ENCODE data around the gene RHOBTB3.
"Not testable (repeated sequence)": the region's sequence is repeated elsewhere in the genome, so short reads cannot be mapped to it uniquely, and the experiment has no call there.

RHOBTB3 gene

GRCh38 chr5:95706196-95706595 lies 24.9 kb upstream of the RHOBTB3 start:
- H3K4me1 ChIP-seq (ENCODE audit: control insufficient read depth, insufficient read depth, low read length, unreplicated experiment); H3K27me3 ChIP-seq (ENCODE audit: insufficient read depth, low read length); H3K36me3 ChIP-seq (ENCODE audit: insufficient read depth, low read length); H3K79me2 ChIP-seq (ENCODE audit: control insufficient read depth, insufficient read depth, low read length, unreplicated experiment); H3K4me3 ChIP-seq (ENCODE audit: low read depth, low read length); H3K27ac ChIP-seq (ENCODE audit: low read depth, low read length); H2AFZ ChIP-seq (ENCODE audit: low read length, unreplicated experiment): not testable (repeated sequence)

GRCh38 chr5:95707055-95707454 lies 24.1 kb upstream of the RHOBTB3 start:
- Histone ChIP-seq H3K27ac (ENCODE audit: low read depth, low read length) (no peak overlapping the region), H2AFZ (ENCODE audit: low read length, unreplicated experiment) (no peak overlapping the region), H3K4me3 (ENCODE audit: low read depth, low read length) (no peak overlapping the region), H3K36me3 (ENCODE audit: insufficient read depth, low read length) (no peaks in the 10 kb centered on the region), H3K79me2 (ENCODE audit: control insufficient read depth, insufficient read depth, low read length, unreplicated experiment) (no peaks in the 10 kb centered on the region), H3K27me3 (ENCODE audit: insufficient read depth, low read length) (no peaks in the 10 kb centered on the region), H3K4me1 (ENCODE audit: control insufficient read depth, insufficient read depth, low read length, unreplicated experiment) (peaks cover 5% of the 10 kb centered on the region)

- peaks cover 11% of the 10 kb centered on the region for H3K4me1 ChIP-seq (ENCODE audit: control insufficient read depth, insufficient read depth, low read length, unreplicated experiment)
- not testable (repeated sequence) for H3K36me3 ChIP-seq (ENCODE audit: insufficient read depth, low read length); H2AFZ ChIP-seq (ENCODE audit: low read length, unreplicated experiment); H3K79me2 ChIP-seq (ENCODE audit: control insufficient read depth, insufficient read depth, low read length, unreplicated experiment); H3K27ac ChIP-seq (ENCODE audit: low read depth, low read length); H3K27me3 ChIP-seq (ENCODE audit: insufficient read depth, low read length); H3K4me3 ChIP-seq (ENCODE audit: low read depth, low read length)
Observed at GRCh38 chr5:95707534-95708188, 23.5 kb upstream of the RHOBTB3 start.

DNA sequence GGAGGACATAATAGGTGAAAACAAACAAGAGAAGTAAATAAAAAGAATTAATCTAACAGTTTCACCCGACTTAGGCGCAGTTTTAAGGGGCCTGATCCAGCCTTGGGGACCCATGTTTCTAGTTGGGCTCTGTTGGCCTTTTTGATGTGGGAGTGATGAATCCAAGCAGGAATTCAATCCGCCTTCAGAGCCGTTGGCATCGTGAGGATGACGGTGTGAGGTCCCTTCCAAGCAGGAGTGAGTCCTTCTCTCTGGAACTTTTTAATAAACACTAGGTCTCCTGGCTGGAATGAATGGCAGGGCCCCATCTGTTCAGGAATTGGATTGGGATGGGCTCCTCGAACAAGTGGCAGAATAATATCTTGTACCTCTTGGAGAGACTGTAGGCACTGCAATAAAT lies 22.3 kb upstream of the RHOBTB3 start:
- no peak overlapping the region for H3K4me3 ChIP-seq (ENCODE audit: low read depth, low read length)
- no peak overlapping the region for H2AFZ ChIP-seq (ENCODE audit: low read length, unreplicated experiment)
- H3K4me1 ChIP-seq (ENCODE audit: control insufficient read depth, insufficient read depth, low read length, unreplicated experiment) = peaks cover 15% of the 10 kb centered on the region
- no peaks in the 10 kb centered on the region for H3K27me3 ChIP-seq (ENCODE audit: insufficient read depth, low read length)
- H3K79me2 ChIP-seq (ENCODE audit: control insufficient read depth, insufficient read depth, low read length, unreplicated experiment) = no peaks in the 10 kb centered on the region
- no peaks in the 10 kb centered on the region for H3K36me3 ChIP-seq (ENCODE audit: insufficient read depth, low read length)
- H3K27ac ChIP-seq (ENCODE audit: low read depth, low read length) = no peak overlapping the region

- Histone ChIP-seq H2AFZ (ENCODE audit: low read length, unreplicated experiment) (no peak overlapping the region), H3K4me1 (ENCODE audit: control insufficient read depth, insufficient read depth, low read length, unreplicated experiment) (peaks cover 25% of the 10 kb centered on the region), H3K79me2 (ENCODE audit: control insufficient read depth, insufficient read depth, low read length, unreplicated experiment) (no peaks in the 10 kb centered on the region), H3K27ac (ENCODE audit: low read depth, low read length) (no peak overlapping the region), H3K36me3 (ENCODE audit: insufficient read depth, low read length) (no peaks in the 10 kb centered on the region), H3K4me3 (ENCODE audit: low read depth, low read length) (no peak overlapping the region), H3K27me3 (ENCODE audit: insufficient read depth, low read length) (no peaks in the 10 kb centered on the region)
Observed at GRCh38 chr5:95709967-95710650, 21.0 kb upstream of the RHOBTB3 start.

GRCh38 chr5:95710651-95711500 lies 20.3 kb upstream of the RHOBTB3 start:
- H3K36me3 ChIP-seq (ENCODE audit: insufficient read depth, low read length); H3K79me2 ChIP-seq (ENCODE audit: control insufficient read depth, insufficient read depth, low read length, unreplicated experiment); H3K27me3 ChIP-seq (ENCODE audit: insufficient read depth, low read length); H3K27ac ChIP-seq (ENCODE audit: low read depth, low read length): not testable (repeated sequence)
- Histone ChIP-seq H2AFZ (ENCODE audit: low read length, unreplicated experiment) (peak overlapping the region; percentile 40), H3K4me3 (ENCODE audit: low read depth, low read length) (peak overlapping the region; percentile 1; the same call in 1 of the 2 replicates), H3K4me1 (ENCODE audit: control insufficient read depth, insufficient read depth, low read length, unreplicated experiment) (peaks cover 29% of the 10 kb centered on the region)

- Histone ChIP-seq H3K4me1 (ENCODE audit: control insufficient read depth, insufficient read depth, low read length, unreplicated experiment) (peaks cover 37% of the 10 kb centered on the region), H3K79me2 (ENCODE audit: control insufficient read depth, insufficient read depth, low read length, unreplicated experiment) (no peaks in the 10 kb centered on the region), H3K4me3 (ENCODE audit: low read depth, low read length) (no peak overlapping the region), H3K36me3 (ENCODE audit: insufficient read depth, low read length) (no peaks in the 10 kb centered on the region), H3K27ac (ENCODE audit: low read depth, low read length) (peak overlapping the region; percentile 62; the same call in 1 of the 2 replicates), H2AFZ (ENCODE audit: low read length, unreplicated experiment) (no peak overlapping the region), H3K27me3 (ENCODE audit: insufficient read depth, low read length) (no peaks in the 10 kb centered on the region)
Observed at GRCh38 chr5:95711501-95712346, 19.4 kb upstream of the RHOBTB3 start.

- H3K4me1 ChIP-seq (ENCODE audit: control insufficient read depth, insufficient read depth, low read length, unreplicated experiment) = peaks cover 37% of the 10 kb centered on the region
- no peaks in the 10 kb centered on the region for H3K27me3 ChIP-seq (ENCODE audit: insufficient read depth, low read length)
- no peaks in the 10 kb centered on the region for H3K79me2 ChIP-seq (ENCODE audit: control insufficient read depth, insufficient read depth, low read length, unreplicated experiment)
- H3K4me3 ChIP-seq (ENCODE audit: low read depth, low read length) = no peak overlapping the region
- no peaks in the 10 kb centered on the region for H3K36me3 ChIP-seq (ENCODE audit: insufficient read depth, low read length)
- H3K27ac ChIP-seq (ENCODE audit: low read depth, low read length) = peak overlapping the region; percentile 62
- H2AFZ ChIP-seq (ENCODE audit: low read length, unreplicated experiment) = no peak overlapping the region
Observed at GRCh38 chr5:95712347-95712958, 18.7 kb upstream of the RHOBTB3 start.

- Histone ChIP-seq H3K27ac (ENCODE audit: low read depth, low read length) (peak overlapping the region; percentile 62), H3K4me1 (ENCODE audit: control insufficient read depth, insufficient read depth, low read length, unreplicated experiment) (peaks cover 37% of the 10 kb centered on the region)
- not testable (repeated sequence) for H3K27me3 ChIP-seq (ENCODE audit: insufficient read depth, low read length); H2AFZ ChIP-seq (ENCODE audit: low read length, unreplicated experiment); H3K4me3 ChIP-seq (ENCODE audit: low read depth, low read length); H3K79me2 ChIP-seq (ENCODE audit: control insufficient read depth, insufficient read depth, low read length, unreplicated experiment); H3K36me3 ChIP-seq (ENCODE audit: insufficient read depth, low read length)
Observed at GRCh38 chr5:95713246-95713645, 17.9 kb upstream of the RHOBTB3 start.
